Caco-2 (cell line): ENCODE data around the gene PCBP4. TPM values are rescaled to one million over a fixed set of nuclear protein-coding genes. Genes with fewer than 3 reads are reported as not detected.

Source experiments
- BruUV-seq: library from RNA; stranded (reverse); fragments of 400-500 nt; replicated peaks from 2 replicates; lab custom pipeline; 2021; lab: Mats Ljungman, UMichigan
- CTCF ChIA-PET: fragments of 300-600 bp; sonication (Branson Sonifier 250); formaldehyde crosslinking; loops from one replicate; lab custom pipeline; 2022; ENCODE audit warnings: antibody characterized with exemption; lab: Charles Lee
- POLR2A ChIA-PET: fragments of 300-600 bp; sonication (Branson Sonifier 250); formaldehyde crosslinking; loops from one replicate; lab custom pipeline; 2022; ENCODE audit warnings: antibody characterized with exemption; lab: Charles Lee
- DNase-seq, 2 experiments: peaks; one replicate each; pipeline versions ENCODE4 v3.0.0 to v3.0.0-alpha.2; 2020 to 2022
- H3K27me3 ChIP-seq: replicated peaks from 2 replicates; pipeline ENCODE4 v1.6.0; 2011; ENCODE audit warnings: low read length; ENCODE audit not compliant: control insufficient read depth, insufficient read depth
- H3K36me3 ChIP-seq: 2 replicates; pipeline ENCODE4 v1.5.1; 2011; ENCODE audit warnings: low read length; ENCODE audit not compliant: control insufficient read depth, insufficient read depth
- H3K4me1 ChIP-seq: fragments of 250-450 bp; sonication (Bioruptor Pico); 2 replicates; pipeline ENCODE4 v1.5.1; 2020; ENCODE audit warnings: mild to moderate bottlenecking
- H3K4me3 ChIP-seq: 2 replicates; pipeline ENCODE4 v1.5.1; 2011; ENCODE audit warnings: low read depth, mild to moderate bottlenecking, control low read depth, low read length
- H3K9me3 ChIP-seq: fragments of 250-450 bp; sonication (Bioruptor Pico); 2 replicates; pipeline ENCODE4 v1.5.1; 2020; ENCODE audit warnings: mild to moderate bottlenecking, moderate library complexity
- H3K27ac Mint-ChIP-seq: one replicate; pipeline ENCODE4 v1.8.0; 2022; ENCODE audit warnings: mixed read lengths; ENCODE audit not compliant: unreplicated experiment
- H3K27me3 Mint-ChIP-seq: one replicate; pipeline ENCODE4 v1.8.0; 2022; ENCODE audit warnings: mixed read lengths; ENCODE audit not compliant: insufficient read depth, unreplicated experiment
- H3K36me3 Mint-ChIP-seq: one replicate; pipeline ENCODE4 v1.8.0; 2022; ENCODE audit warnings: mild to moderate bottlenecking, mixed read lengths; ENCODE audit not compliant: insufficient read depth, unreplicated experiment
- H3K4me1 Mint-ChIP-seq: one replicate; pipeline ENCODE4 v1.8.0; 2022; ENCODE audit warnings: low read depth, mixed read lengths; ENCODE audit not compliant: unreplicated experiment
- H3K4me3 Mint-ChIP-seq: one replicate; pipeline ENCODE4 v1.8.0; 2022; ENCODE audit warnings: mild to moderate bottlenecking, moderate library complexity, mixed read lengths; ENCODE audit not compliant: unreplicated experiment
- H3K9me3 Mint-ChIP-seq: one replicate; pipeline ENCODE4 v1.8.0; 2022; ENCODE audit warnings: mixed read lengths; ENCODE audit not compliant: unreplicated experiment
- intact Hi-C: fragments of 100-400 bp; cut with micrococcal nuclease; formaldehyde crosslinking; loops from one replicate; pipeline ENCODE4 v1.10.0; 2022; ENCODE audit not compliant: unreplicated experiment
- total RNA-seq: library from RNA; stranded (reverse); gene quantifications from 2 replicates; pipeline ENCODE4 v1.2.3, GENCODE V29; 2022
- TF ChIP-seq, protein P1 (sequence below), 2 experiments: fragments of 200-600 bp in 1 of 2; IDR thresholded peaks; 1 replicate in 1 of 2; 2 replicates in 1 of 2; pipeline versions ENCODE4 v1.5.1 to v1.8.0; 2011 to 2022; ENCODE audit warnings: antibody characterized with exemption in 1 of 2, control low read depth in 1 of 2, inconsistent platforms in 1 of 2, low read depth in 1 of 2, low read length in 1 of 2, mild to moderate bottlenecking in 1 of 2, moderate library complexity in 1 of 2; ENCODE audit not compliant: insufficient read depth in 1 of 2, severe bottlenecking in 1 of 2, unreplicated experiment in 1 of 2

Gene PCBP4
- total RNA-seq, 1 experiment from 2014 or later: 46.5 TPM

- TF ChIP-seq, protein P1, sequence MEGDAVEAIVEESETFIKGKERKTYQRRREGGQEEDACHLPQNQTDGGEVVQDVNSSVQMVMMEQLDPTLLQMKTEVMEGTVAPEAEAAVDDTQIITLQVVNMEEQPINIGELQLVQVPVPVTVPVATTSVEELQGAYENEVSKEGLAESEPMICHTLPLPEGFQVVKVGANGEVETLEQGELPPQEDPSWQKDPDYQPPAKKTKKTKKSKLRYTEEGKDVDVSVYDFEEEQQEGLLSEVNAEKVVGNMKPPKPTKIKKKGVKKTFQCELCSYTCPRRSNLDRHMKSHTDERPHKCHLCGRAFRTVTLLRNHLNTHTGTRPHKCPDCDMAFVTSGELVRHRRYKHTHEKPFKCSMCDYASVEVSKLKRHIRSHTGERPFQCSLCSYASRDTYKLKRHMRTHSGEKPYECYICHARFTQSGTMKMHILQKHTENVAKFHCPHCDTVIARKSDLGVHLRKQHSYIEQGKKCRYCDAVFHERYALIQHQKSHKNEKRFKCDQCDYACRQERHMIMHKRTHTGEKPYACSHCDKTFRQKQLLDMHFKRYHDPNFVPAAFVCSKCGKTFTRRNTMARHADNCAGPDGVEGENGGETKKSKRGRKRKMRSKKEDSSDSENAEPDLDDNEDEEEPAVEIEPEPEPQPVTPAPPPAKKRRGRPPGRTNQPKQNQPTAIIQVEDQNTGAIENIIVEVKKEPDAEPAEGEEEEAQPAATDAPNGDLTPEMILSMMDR (IDR thresholded peaks at IDR 0.05; ENCODE audit: insufficient read depth in 1 of 2, low read depth in 1 of 2, low read length in 1 of 2, severe bottlenecking in 1 of 2, unreplicated experiment in 1 of 2): no peak
- Histone ChIP-seq H3K4me1 (no peaks in the 10 kb centered on the region), H3K27me3 (no peaks in the 10 kb centered on the region), H3K4me3 (no peak overlapping the region), H3K36me3 (no peaks in the 10 kb centered on the region), H3K9me3 (no peaks in the 10 kb centered on the region)
- Mint-ChIP-seq H3K27me3 (no peaks in the 10 kb centered on the region), H3K36me3 (no peaks in the 10 kb centered on the region), H3K4me1 (no peaks in the 10 kb centered on the region), H3K9me3 (no peaks in the 10 kb centered on the region), H3K4me3 (no peak overlapping the region), H3K27ac (no peak overlapping the region)
- ChIA-PET CTCF (no interaction called here), POLR2A (no interaction called here)
- intact Hi-C loops: no loop called here
- BruUV-seq: no TSS peak
- no peak for DNase-seq
Measured at GRCh38 chr3:52010431-52010830, 43.2 kb upstream of the PCBP4 start.

DNA sequence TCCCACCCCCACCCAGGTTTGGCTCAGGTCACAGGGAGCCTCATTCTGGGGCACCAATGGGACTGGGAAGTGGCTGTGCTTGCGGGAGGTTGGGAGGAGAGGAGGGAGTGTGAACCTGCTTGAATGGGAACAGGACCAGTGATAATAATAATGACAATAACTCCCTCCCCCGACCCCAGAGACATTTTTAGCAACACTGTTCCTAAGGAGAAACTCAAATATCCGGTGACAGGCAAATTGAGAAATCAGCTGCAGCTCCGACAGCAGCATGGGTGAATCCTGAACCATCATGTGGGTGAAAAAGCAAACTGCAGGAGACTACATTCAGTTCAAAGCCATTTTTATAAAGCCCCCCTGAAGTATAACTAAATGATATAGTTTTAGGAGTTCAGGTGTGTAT lies 40.0 kb upstream of the PCBP4 start:
- no peak overlapping the region for H3K4me3 Mint-ChIP-seq
- no peaks in the 10 kb centered on the region for H3K27me3 Mint-ChIP-seq
- DNase-seq: no peak
- Histone ChIP-seq H3K36me3 (no peaks in the 10 kb centered on the region), H3K9me3 (no peaks in the 10 kb centered on the region), H3K27me3 (no peaks in the 10 kb centered on the region), H3K4me3 (no peak overlapping the region), H3K4me1 (no peaks in the 10 kb centered on the region)
- intact Hi-C loops: no loop called here
- CTCF ChIA-PET: interaction anchor here (1.0 kb wide), 1 partner anchor 49 kb away, joined by 4 read pairs; the partner anchor contains the start of gene DUSP7
- TF ChIP-seq, protein P1 (IDR thresholded peaks at IDR 0.05; ENCODE audit: insufficient read depth in 1 of 2, low read depth in 1 of 2, low read length in 1 of 2, severe bottlenecking in 1 of 2, unreplicated experiment in 1 of 2): no peak
- BruUV-seq: no TSS peak
- H3K4me1 Mint-ChIP-seq: no peaks in the 10 kb centered on the region
- no peaks in the 10 kb centered on the region for H3K9me3 Mint-ChIP-seq
- POLR2A ChIA-PET: no interaction called here
- no peak overlapping the region for H3K27ac Mint-ChIP-seq
- H3K36me3 Mint-ChIP-seq: no peaks in the 10 kb centered on the region

DNA sequence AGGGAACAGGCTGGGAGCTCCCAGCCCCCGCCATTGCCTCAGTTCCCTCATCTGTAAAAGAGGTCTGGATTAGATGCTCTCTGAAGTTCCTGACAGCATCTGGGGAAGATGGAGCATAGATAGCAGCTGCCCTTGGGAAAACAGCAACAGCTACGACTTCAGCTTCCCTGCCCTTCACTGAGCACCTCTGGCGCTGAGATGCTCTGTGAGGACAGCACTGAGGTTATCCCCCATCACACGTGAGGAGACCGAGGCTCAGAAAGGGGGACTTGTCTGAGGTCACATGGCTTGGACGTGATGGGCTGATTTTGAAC lies 39.5 kb upstream of the PCBP4 start:
- Histone ChIP-seq H3K27me3 (no peaks in the 10 kb centered on the region), H3K4me3 (no peak overlapping the region), H3K9me3 (no peaks in the 10 kb centered on the region), H3K4me1 (no peaks in the 10 kb centered on the region), H3K36me3 (no peaks in the 10 kb centered on the region)
- H3K27me3 Mint-ChIP-seq: no peaks in the 10 kb centered on the region
- TF ChIP-seq, protein P1 (IDR thresholded peaks at IDR 0.05; ENCODE audit: insufficient read depth in 1 of 2, low read depth in 1 of 2, low read length in 1 of 2, severe bottlenecking in 1 of 2, unreplicated experiment in 1 of 2): no peak
- no peak for DNase-seq
- ChIA-PET POLR2A (no interaction called here), CTCF (no interaction called here)
- H3K9me3 Mint-ChIP-seq: no peaks in the 10 kb centered on the region
- no TSS peak for BruUV-seq
- H3K4me3 Mint-ChIP-seq: no peak overlapping the region
- no peaks in the 10 kb centered on the region for H3K36me3 Mint-ChIP-seq
- intact Hi-C loops: no loop called here
- H3K27ac Mint-ChIP-seq: no peak overlapping the region
- no peaks in the 10 kb centered on the region for H3K4me1 Mint-ChIP-seq
